HG03135 (cell line): ENCODE measurements around the gene GASK1A.
"Not testable (repeated sequence)": the region's sequence is repeated elsewhere in the genome, so short reads cannot be mapped to it uniquely, and the experiment has no call there.

Experiments used
- ATAC-seq: cut with Tn5 transposase; IDR thresholded peaks from one replicate; pipeline ENCODE4 v1.9.1; 2021; ENCODE audit warnings: mild to moderate bottlenecking, moderate library complexity; ENCODE audit not compliant: unreplicated experiment

The GASK1A gene

GRCh38 chr3:43031485-43031884 lies 52.4 kb downstream of the GASK1A start:
- no peak for ATAC-seq

- no peak for ATAC-seq
These were observed 52.9 kb downstream of the GASK1A start for GRCh38 chr3:43031889-43032545.

GRCh38 chr3:43032646-43033628 lies 53.8 kb downstream of the GASK1A start:
- ATAC-seq, result no peak

- no peak for ATAC-seq
These were observed 55.1 kb downstream of the GASK1A start for GRCh38 chr3:43034200-43034599.

GRCh38 chr3:43034911-43035310 lies 55.8 kb downstream of the GASK1A start:
- ATAC-seq, result no peak

GRCh38 chr3:43035801-43036365 lies 56.8 kb downstream of the GASK1A start:
- ATAC-seq, result no peak

GRCh38 chr3:43036621-43037423 lies 57.7 kb downstream of the GASK1A start:
- ATAC-seq, result no peak

- ATAC-seq, result no peak
These were observed 58.9 kb downstream of the GASK1A start for GRCh38 chr3:43038010-43038409.

- ATAC-seq, result no peak
These were observed 62.4 kb downstream of the GASK1A start for GRCh38 chr3:43041517-43041916.

- ATAC-seq, result no peak
These were observed 64.1 kb downstream of the GASK1A start for GRCh38 chr3:43043071-43043766.

GRCh38 chr3:43043793-43044192 lies 64.7 kb downstream of the GASK1A start:
- ATAC-seq, result no peak

- not testable (repeated sequence) for ATAC-seq
These were observed 66.0 kb downstream of the GASK1A start for GRCh38 chr3:43045079-43045478.

- ATAC-seq, result no peak
These were observed 67.5 kb downstream of the GASK1A start for GRCh38 chr3:43046583-43046982.

- ATAC-seq, result no peak
These were observed 69.4 kb downstream of the GASK1A start for GRCh38 chr3:43048470-43048869.

- ATAC-seq, result no peak
These were observed 74.2 kb downstream of the GASK1A start for GRCh38 chr3:43053291-43053690.

- no peak for ATAC-seq
These were observed 75.6 kb downstream of the GASK1A start for GRCh38 chr3:43054754-43055153.

GRCh38 chr3:43055393-43055792 lies 76.3 kb downstream of the GASK1A start:
- ATAC-seq, result no peak

GRCh38 chr3:43055806-43056770 lies 77.0 kb downstream of the GASK1A start:
- no peak for ATAC-seq

GRCh38 chr3:43059456-43059855 lies 80.3 kb downstream of the GASK1A start:
- ATAC-seq, result no peak
